Immature natural killer cell (primary cell): ENCODE data around the gene N4BP2L2. TPM values are rescaled to one million over a fixed set of nuclear protein-coding genes. Genes with fewer than 3 reads are reported as not detected.

Experiments
- DNase-seq, 3 donors: peaks; one replicate each; pipeline ENCODE4 v3.0.0; 2022; ENCODE audit warnings: mixed read lengths in 1 of 3
- H3K27ac Mint-ChIP-seq, 6 donors: one replicate each; pipeline ENCODE4 v1.8.0; 2020; ENCODE audit warnings: mixed read lengths in 6 of 6, mild to moderate bottlenecking in 5 of 6, inconsistent platforms in 4 of 6, moderate library complexity in 3 of 6
- H3K27me3 Mint-ChIP-seq, 3 donors: one replicate each; pipeline ENCODE4 v1.8.0; 2020 to 2021; ENCODE audit warnings: low read depth in 3 of 3, mild to moderate bottlenecking in 3 of 3, mixed read lengths in 3 of 3, moderate library complexity in 3 of 3, inconsistent platforms in 1 of 3
- H3K36me3 Mint-ChIP-seq, 3 donors: one replicate each; pipeline ENCODE4 v1.8.0; 2020; ENCODE audit warnings: mixed read lengths in 3 of 3, inconsistent platforms in 2 of 3, mild to moderate bottlenecking in 2 of 3
- H3K4me1 Mint-ChIP-seq, 2 donors: one replicate each; pipeline ENCODE4 v1.8.0; 2020; ENCODE audit warnings: inconsistent platforms in 2 of 2, mild to moderate bottlenecking in 2 of 2, mixed read lengths in 2 of 2, moderate library complexity in 1 of 2
- H3K4me3 Mint-ChIP-seq, 5 donors: one replicate each; pipeline ENCODE4 v1.8.0; 2020; ENCODE audit warnings: mild to moderate bottlenecking in 5 of 5, mixed read lengths in 5 of 5, inconsistent platforms in 3 of 5, moderate library complexity in 3 of 5
- H3K9me3 Mint-ChIP-seq, 6 donors: one replicate each; pipeline ENCODE4 v1.8.0; 2020; ENCODE audit warnings: mild to moderate bottlenecking in 6 of 6, mixed read lengths in 6 of 6, inconsistent platforms in 4 of 6, moderate library complexity in 3 of 6
- polyA plus RNA-seq, 3 donors: library from polyadenylated mRNA; unstranded; fragments of 300-500 nt; fragmentation: Illumina TruSeq; gene quantifications; one replicate each; pipeline ENCODE4 v1.2.3, GENCODE V29; 2021

N4BP2L2 gene
- polyA plus RNA-seq, 3 donors from 2014 or later: 82.9 to 112 (median 105) TPM

DNA sequence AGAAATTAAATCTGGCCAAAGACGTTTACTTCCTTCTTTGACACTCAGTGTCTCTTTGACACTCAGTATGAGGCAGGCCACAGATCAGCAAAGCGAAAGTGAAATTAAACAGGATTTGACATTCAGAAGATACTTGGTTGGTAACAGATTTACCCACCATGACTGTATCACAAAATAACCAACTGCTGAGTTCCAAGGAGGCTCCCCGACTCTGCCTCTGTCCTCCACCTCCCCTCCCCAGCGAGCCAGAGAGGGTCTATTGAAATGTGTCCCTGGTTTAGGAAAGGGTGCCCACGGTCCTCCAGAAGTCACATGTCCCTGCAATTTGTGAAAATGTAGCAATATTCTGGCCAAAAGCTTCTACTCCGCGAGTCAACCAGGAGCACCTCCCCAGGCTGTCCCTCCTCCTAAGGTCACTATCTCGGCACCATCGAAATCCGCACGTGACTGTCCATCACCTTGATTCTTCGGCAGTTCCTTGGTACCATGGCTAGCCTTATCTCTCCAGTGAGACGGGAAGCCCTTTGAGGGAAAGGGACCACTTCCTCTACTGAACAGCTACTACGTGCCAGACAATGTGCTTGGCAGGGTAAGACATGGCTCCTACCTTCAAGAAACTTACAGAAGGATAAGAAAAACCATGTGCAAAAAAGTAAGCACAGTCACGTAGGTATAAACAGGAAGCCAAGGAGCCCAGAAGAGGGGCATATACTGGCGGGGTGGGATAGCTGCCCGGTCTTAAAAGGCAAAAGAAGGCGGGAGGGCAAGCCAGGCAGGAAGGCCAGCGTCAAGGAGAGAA, 112.2 kb downstream of the N4BP2L2 start:
- Mint-ChIP-seq H3K36me3 (peaks cover 2 to 11% (median 7%) of the 10 kb centered on the region in 3 donors), H3K4me1 (peaks cover 46 to 63% of the 10 kb centered on the region in 2 donors), H3K4me3 (peak overlapping the region; percentile 90 to 96 (median 96)), H3K9me3 (no peaks in the 10 kb centered on the region), H3K27me3 (peaks cover 8 to 18% (median 14%) of the 10 kb centered on the region in 3 donors), H3K27ac (peak overlapping the region; percentile 94 to 99 (median 98))
- peak; percentile 72 to 75 (median 74) for DNase-seq

DNA sequence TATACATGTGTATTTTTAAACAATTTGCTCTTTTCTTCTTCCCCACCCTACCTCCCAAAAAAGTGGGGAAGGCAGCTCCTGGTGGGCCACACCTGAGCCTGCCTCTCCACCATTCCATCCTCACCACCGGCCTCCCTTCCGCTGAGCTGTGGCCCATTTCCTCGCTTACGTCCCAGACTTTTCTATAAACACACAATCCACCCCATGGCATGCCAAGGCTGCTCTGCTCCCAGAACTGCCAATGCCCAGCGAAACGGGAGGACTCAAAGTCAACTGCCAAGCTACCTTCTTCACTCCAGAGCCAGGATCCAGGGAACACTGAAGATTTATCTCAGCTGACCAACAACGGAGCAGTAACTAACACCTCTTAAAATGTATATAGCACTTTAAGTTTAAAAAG, 113.4 kb downstream of the N4BP2L2 start:
- no peaks in the 10 kb centered on the region for H3K9me3 Mint-ChIP-seq

DNA sequence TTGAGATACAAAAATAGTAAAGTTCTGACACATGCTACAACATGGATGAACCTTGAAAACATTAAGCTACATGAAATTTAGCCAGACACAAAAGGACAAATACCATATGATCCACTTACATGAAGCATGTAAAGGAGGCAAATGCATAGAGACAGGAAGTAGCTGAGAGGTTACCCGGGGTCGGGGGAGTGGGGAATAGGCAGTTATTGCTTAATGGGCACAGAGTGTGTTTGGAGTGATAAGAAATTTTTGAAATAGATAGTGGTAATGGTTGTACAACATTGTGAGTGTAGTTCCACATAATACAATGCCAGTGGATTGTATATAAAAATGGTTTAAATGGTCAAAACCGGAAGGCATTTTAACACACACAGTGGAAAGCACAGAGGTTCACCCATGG, 115.0 kb downstream of the N4BP2L2 start:
- Mint-ChIP-seq H3K9me3 (peaks cover 0 to 2% (median 0%) of the 10 kb centered on the region in 6 donors), H3K4me1 (peaks cover 39 to 55% of the 10 kb centered on the region in 2 donors), H3K27me3 (peaks cover 8 to 18% (median 11%) of the 10 kb centered on the region in 3 donors), H3K36me3 (peaks cover 17 to 23% (median 22%) of the 10 kb centered on the region in 3 donors), H3K4me3 (peak overlapping the region in 1 of 5 donors; percentile 52), H3K27ac (peak overlapping the region in 5 of 6 donors; percentile 14 to 71 (median 35))
- DNase-seq: no peak

More for the DNA sequence above, 113.4 kb downstream of the N4BP2L2 start:
- peak overlapping the region; percentile 63 to 99 (median 88) for H3K27ac Mint-ChIP-seq
- no peak for DNase-seq
- peaks cover 8 to 13% (median 11%) of the 10 kb centered on the region in 3 donors for H3K36me3 Mint-ChIP-seq
- peak overlapping the region; percentile 42 to 96 (median 51) for H3K4me3 Mint-ChIP-seq
- peaks cover 44 to 61% of the 10 kb centered on the region in 2 donors for H3K4me1 Mint-ChIP-seq
- H3K27me3 Mint-ChIP-seq: peaks cover 8 to 18% (median 14%) of the 10 kb centered on the region in 3 donors

DNA sequence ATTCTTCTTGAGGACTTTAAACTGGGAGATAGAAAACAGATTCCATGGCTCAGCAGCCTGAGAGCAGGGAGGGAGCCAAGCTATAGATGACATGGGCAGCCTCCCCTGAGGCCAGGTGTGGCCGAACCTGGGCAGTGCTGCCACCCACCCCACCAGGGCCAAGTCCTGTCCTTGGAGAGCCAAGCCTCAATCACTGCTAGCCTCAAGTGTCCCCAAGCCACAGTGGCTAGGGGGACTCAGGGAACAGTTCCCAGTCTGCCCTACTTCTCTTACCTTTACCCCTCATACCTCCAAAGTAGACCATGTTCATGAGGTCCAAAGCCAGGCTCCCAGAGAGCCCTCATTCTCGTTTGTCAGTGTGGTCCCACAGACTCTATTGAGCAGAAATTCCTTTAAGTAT, 118.7 kb downstream of the N4BP2L2 start:
- no peak overlapping the region for H3K4me3 Mint-ChIP-seq

DNA sequence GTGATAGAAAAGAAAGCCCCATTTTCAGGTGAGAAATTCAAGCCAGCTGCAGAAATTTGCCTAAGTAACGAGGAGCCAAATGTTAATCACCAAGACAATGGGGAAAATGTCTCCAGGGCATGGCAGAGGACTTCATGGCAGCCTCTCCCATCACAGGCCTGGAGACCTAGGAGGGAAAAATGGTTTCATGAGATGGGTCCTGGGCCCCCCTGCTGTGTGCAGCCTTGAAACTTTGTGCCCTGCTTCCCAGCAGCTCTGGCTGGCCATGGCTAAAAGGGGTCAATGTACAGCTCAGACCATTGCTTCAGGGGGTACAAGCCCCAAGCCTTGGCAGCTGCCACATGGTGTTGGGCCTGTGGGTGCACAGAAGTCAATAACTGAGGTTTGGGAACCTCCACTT, 120.6 kb downstream of the N4BP2L2 start:
- H3K27me3 Mint-ChIP-seq: peaks cover 0 to 3% (median 0%) of the 10 kb centered on the region in 3 donors
- no peak overlapping the region for H3K4me3 Mint-ChIP-seq
- DNase-seq: no peak
- H3K9me3 Mint-ChIP-seq: peaks cover 0 to 2% (median 0%) of the 10 kb centered on the region in 6 donors
- H3K36me3 Mint-ChIP-seq: peaks cover 17 to 28% (median 27%) of the 10 kb centered on the region in 3 donors
- peaks cover 7 to 28% of the 10 kb centered on the region in 2 donors for H3K4me1 Mint-ChIP-seq
- H3K27ac Mint-ChIP-seq: peak overlapping the region in 1 of 6 donors; percentile 23

More for the DNA sequence above, 118.7 kb downstream of the N4BP2L2 start:
- H3K36me3 Mint-ChIP-seq: peaks cover 17 to 28% (median 27%) of the 10 kb centered on the region in 3 donors
- no peak for DNase-seq
- peaks cover 18 to 43% of the 10 kb centered on the region in 2 donors for H3K4me1 Mint-ChIP-seq
- peak overlapping the region in 1 of 6 donors; percentile 32 for H3K27ac Mint-ChIP-seq
- H3K27me3 Mint-ChIP-seq: peaks cover 0 to 5% (median 3%) of the 10 kb centered on the region in 3 donors
- H3K9me3 Mint-ChIP-seq: peaks cover 0 to 2% (median 0%) of the 10 kb centered on the region in 6 donors

DNA sequence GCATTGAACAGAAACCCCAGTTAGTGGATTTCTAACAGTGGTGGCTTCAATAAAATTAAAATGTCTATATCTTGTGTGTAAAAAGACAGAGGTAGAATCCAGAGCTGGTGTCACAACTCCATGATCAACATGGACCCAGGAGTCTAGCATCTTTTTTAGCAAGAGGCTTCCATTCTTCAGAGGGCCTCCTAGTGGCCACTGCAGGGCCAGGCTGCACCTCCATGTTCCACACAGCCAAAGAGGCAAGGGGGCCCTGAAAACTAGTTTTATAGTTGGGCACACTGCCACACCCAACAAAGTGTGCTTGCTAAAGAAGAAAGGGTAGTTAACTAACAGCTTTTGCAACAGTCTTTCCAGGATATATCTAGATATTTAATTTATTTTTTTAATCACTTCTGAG, 123.6 kb downstream of the N4BP2L2 start:
- no peak for DNase-seq
- peaks cover 9 to 23% (median 16%) of the 10 kb centered on the region in 3 donors for H3K36me3 Mint-ChIP-seq
- no peak overlapping the region for H3K4me3 Mint-ChIP-seq
- H3K27ac Mint-ChIP-seq: no peak overlapping the region
- peaks cover 0 to 2% (median 0%) of the 10 kb centered on the region in 6 donors for H3K9me3 Mint-ChIP-seq
- peaks cover 11 to 27% of the 10 kb centered on the region in 2 donors for H3K4me1 Mint-ChIP-seq
- peaks cover 0 to 3% (median 2%) of the 10 kb centered on the region in 3 donors for H3K27me3 Mint-ChIP-seq

DNA sequence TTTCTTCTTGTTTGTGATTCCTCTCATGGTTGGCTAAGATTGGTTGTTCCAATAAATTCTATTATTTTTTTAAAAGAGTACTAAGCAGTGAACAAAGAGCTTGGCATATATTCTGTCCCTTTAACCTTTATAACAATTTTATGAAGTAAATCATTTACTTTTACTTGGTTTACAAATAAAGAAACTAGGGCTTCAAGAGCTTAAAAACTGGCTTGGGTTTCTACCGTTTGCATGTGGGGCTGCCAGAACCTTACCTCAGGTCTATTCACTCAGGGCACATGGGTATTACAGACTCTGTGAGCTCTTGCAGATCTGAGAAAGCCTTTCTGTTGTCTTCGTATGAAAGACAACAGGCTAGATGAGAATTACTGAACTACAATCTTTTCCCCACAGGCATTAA, 124.0 kb downstream of the N4BP2L2 start:
- peaks cover 0 to 2% (median 0%) of the 10 kb centered on the region in 6 donors for H3K9me3 Mint-ChIP-seq
- H3K36me3 Mint-ChIP-seq: peaks cover 11 to 18% (median 17%) of the 10 kb centered on the region in 3 donors
- peaks cover 0 to 3% (median 2%) of the 10 kb centered on the region in 3 donors for H3K27me3 Mint-ChIP-seq
- H3K27ac Mint-ChIP-seq: no peak overlapping the region
- no peak overlapping the region for H3K4me3 Mint-ChIP-seq
- H3K4me1 Mint-ChIP-seq: peaks cover 13 to 31% of the 10 kb centered on the region in 2 donors
- no peak for DNase-seq

DNA sequence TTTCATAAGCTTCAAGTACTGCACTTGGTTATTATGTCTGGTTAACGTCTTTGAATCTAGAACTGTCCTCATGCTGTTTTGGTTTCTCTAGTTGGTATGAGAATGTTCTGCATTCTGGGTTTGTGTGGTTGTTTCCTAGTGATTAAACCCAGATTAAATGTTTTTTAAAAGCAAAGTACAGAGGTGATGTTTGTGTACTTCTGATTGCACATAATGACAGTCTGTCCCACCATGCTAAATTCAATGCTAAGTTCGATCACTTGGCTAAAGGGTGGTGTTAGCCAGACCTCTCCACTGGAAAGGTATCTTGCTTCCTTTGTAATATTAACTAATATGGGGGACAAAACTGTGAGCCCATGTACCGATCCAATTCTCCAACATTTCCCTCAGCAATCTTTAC, 125.3 kb downstream of the N4BP2L2 start:
- Mint-ChIP-seq H3K27ac (no peak overlapping the region), H3K4me1 (peaks cover 14 to 35% of the 10 kb centered on the region in 2 donors), H3K36me3 (peaks cover 8 to 13% (median 9%) of the 10 kb centered on the region in 3 donors), H3K4me3 (no peak overlapping the region), H3K27me3 (peaks cover 0 to 3% (median 2%) of the 10 kb centered on the region in 3 donors), H3K9me3 (no peaks in the 10 kb centered on the region)
- no peak for DNase-seq

DNA sequence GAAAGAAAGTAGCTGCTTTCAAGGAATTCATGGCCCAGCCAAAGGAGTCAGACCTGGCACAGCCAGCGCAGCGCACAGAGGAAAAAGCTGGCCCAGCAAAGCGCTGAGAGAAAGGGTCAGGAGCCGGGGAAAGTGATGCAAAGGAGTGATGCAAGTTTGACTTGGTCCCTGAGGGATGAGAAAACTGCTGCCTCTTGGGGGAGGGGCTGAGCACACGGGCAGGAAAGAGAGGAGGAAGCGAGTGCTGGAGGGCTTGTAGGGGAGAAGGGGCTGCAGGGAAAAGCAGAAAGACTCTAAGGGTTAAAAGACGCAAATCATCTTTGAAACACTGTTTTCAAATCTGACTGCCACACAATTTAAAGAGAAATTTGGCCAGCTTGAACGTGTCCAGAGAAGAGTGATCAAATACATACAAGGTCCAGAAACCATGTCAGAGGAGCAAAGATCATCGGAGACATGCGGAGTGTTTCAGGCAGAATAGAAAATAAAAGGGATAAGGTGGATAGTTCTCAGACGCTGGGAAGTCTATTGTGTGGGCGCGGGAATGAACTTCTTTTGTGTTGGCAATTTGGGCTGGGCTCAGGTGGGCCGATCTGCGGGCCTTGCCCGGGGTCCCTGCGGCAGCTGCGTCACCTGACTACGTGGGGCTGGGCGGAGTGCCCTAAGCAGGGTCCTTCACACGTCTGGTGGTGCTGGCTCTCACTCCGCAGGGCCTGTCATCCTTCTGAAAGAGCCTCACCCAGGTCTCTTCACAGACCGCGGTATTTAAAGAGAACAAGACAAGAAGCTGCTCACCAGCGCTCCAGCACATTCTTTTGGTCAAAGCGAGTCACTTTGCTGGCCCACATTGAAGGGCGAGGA, 128.8 kb downstream of the N4BP2L2 start:
- Mint-ChIP-seq H3K9me3 (no peaks in the 10 kb centered on the region), H3K4me1 (peaks cover 12 to 22% of the 10 kb centered on the region in 2 donors), H3K27me3 (peaks cover 0 to 2% (median 0%) of the 10 kb centered on the region in 3 donors), H3K4me3 (no peak overlapping the region), H3K36me3 (peaks cover 14 to 23% (median 20%) of the 10 kb centered on the region in 3 donors), H3K27ac (peak overlapping the region in 1 of 6 donors; percentile 10)
- no peak for DNase-seq

DNA sequence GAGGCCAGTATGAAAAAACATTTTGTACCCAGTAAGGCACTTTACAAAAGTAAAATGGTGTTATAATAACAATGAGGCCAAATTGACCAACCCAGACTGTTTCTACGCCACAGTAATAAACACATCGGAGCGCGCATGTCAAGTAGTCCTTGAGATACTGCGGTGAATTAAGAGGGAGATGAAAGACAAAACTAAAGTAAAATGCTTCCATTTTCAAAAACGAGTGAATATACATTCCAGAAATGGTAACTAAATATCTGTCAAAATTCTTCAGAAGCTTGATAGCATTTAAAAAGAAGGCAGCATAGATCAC, 129.6 kb downstream of the N4BP2L2 start:
- DNase-seq: no peak
- Mint-ChIP-seq H3K27me3 (peaks cover 0 to 2% (median 0%) of the 10 kb centered on the region in 3 donors), H3K27ac (peak overlapping the region in 1 of 6 donors; percentile 10), H3K4me3 (no peak overlapping the region), H3K4me1 (peaks cover 12 to 22% of the 10 kb centered on the region in 2 donors), H3K9me3 (no peaks in the 10 kb centered on the region), H3K36me3 (peaks cover 17 to 26% (median 17%) of the 10 kb centered on the region in 3 donors)

DNA sequence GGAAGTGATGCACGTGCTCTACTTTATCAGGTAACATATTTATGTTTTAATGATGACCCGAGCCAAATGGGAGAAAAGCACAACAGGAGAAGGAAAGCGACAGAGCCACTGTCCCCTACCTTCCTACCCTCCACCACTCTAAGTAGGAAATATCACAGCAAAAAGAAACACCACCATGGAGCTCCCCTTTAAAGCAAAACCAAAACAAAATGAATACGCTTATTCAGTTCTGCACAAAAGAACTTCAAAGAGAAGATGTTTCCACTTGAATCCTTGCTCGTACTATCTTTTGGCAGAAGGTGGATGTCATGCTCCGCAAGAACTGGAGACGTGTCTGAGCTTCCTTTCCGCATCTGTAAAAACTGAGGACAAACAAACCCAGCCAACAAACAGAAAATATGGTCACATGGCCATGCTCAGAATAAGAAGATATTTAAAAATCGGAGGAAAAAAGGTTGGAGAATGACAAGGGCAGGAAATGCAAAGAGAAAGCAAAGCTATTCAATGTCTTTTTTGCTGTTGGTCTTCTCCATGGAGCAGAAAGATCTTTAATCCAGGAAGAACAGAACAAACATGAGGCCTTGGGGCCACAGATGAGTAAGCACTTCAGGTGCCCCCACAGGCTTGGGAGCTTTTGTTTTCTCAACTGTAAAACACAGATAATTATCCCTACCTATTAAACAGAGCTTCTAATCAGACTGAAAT, 130.1 kb downstream of the N4BP2L2 start:
- peaks cover 0 to 2% (median 0%) of the 10 kb centered on the region in 3 donors for H3K27me3 Mint-ChIP-seq
- no peaks in the 10 kb centered on the region for H3K9me3 Mint-ChIP-seq
- H3K27ac Mint-ChIP-seq: peak overlapping the region in 1 of 6 donors; percentile 10
- peaks cover 17 to 26% (median 17%) of the 10 kb centered on the region in 3 donors for H3K36me3 Mint-ChIP-seq
- DNase-seq: no peak
- H3K4me1 Mint-ChIP-seq: peaks cover 12 to 22% of the 10 kb centered on the region in 2 donors
- H3K4me3 Mint-ChIP-seq: no peak overlapping the region

DNA sequence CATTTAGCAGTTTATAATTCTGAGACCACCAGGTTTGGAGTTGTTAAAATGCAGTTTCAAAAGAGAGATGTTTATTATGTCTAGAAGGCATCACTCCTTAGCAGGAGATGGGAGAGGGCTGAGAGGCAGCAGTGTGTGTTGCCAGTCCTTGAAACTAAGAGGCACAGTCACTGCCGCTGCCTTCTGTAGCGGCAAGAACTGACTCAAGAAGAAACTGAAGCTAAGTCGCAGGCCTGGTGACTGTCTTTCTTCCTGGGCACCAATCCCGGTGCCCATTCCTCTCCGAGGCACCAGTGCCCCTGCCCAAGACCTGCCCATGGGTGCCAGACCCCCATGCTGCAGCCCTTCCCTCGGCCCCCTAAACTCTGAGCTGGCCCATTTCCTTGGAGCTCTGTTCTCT, 130.7 kb downstream of the N4BP2L2 start:
- Mint-ChIP-seq H3K9me3 (no peaks in the 10 kb centered on the region), H3K4me1 (peaks cover 12 to 22% of the 10 kb centered on the region in 2 donors), H3K27ac (no peak overlapping the region), H3K27me3 (peaks cover 0 to 2% (median 0%) of the 10 kb centered on the region in 3 donors), H3K4me3 (no peak overlapping the region), H3K36me3 (peaks cover 19 to 32% (median 22%) of the 10 kb centered on the region in 3 donors)
- no peak for DNase-seq

DNA sequence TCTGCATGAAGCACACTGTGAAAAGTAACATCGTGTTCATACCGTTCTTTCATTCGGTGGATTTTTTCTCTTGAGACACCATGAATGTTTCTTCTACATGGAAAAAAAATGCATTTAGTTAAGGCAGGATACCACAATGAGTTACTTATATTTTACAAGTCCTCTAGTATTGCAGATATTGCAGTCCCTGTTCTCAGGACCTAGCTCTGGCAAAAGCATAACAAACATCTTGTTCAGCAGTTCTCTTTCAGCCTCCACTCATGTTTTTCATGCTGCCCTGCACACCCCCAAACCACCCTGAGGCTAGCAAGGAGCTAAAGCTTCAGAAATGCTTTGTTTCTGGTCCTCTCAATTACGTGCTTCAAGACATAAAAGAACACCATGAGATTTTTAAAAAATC, 135.5 kb downstream of the N4BP2L2 start:
- Mint-ChIP-seq H3K36me3 (peaks cover 26 to 42% (median 30%) of the 10 kb centered on the region in 3 donors), H3K27me3 (no peaks in the 10 kb centered on the region), H3K4me1 (no peaks in the 10 kb centered on the region), H3K4me3 (no peak overlapping the region), H3K9me3 (no peaks in the 10 kb centered on the region), H3K27ac (peak overlapping the region in 1 of 6 donors; percentile 26)
- no peak for DNase-seq
